GM19193 (cell line): ENCODE measurements around the gene CLSTN2.

Source experiments
- POLR2A ChIP-seq: IDR thresholded peaks from 4 replicates; pipeline ENCODE4 v1.6.1; 2011; ENCODE audit not compliant: insufficient read depth, insufficient read length; ENCODE audit errors: extremely low read depth

The CLSTN2 gene

DNA sequence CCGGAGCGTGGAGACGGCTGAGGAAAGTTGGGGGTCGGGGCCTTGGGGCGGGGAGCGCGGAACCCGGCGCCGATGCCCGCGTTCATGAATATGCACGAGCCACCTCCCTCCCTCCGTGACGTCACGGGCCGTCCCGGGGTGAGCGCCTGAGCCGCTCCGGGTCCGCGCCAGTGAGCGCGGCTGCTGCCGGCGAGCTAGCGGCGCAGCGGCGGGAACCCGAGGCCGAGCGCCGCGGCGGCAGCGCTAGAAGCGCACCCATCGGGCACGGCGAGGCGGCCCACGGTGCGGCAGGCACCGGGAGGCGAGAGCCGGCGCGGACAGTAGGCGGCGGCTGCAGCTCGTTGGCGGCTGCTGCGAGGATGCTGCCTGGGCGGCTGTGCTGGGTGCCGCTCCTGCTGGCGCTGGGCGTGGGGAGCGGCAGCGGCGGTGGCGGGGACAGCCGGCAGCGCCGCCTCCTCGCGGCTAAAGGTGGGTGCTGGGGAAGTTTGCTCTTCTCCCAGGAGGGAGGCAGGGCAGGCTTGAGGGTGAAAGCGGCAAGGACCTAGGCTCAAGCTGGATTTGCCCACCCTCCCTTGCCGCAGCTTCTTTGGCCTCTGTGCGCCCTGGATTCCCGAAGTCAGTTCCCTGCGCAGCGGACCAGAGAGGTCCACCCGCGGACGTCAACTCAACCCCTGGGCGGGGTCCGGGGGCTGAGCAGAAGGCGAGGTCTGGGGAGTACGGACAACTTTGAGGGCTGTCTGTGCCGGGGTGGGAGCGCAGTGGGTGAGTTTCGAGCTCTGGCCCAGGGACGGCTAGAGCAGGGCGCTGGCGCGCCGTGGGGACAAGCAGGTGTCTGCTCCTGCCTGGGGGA lies at the start of gene CLSTN2:
CLSTN2 (plus strand) TSS at position 170 of the 850 bp plus-strand sequence.
- TF ChIP-seq POLR2A: no peak

DNA sequence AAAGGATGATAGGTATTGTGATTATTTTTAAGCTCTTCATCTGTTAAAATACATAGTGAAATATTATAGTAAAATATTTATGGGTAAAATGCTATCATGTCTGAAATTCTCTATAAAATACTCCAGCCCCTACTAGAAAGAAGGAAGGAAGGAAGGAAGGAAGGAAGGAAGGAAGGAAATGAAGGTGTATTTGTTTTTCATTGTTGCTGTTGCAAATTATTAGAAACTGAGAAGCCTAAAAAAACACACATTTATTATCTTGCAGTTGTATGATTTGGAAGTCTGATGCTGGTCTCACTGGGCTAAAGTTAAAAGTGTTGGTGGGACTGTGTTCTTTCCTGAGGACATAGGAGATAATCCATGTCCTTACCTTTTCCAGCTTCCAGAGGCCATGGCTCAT lies 47.6 kb upstream of the CLSTN2 start:
- no peak for TF ChIP-seq POLR2A

- TF ChIP-seq POLR2A: no peak
Measured at GRCh38 chr3:139888561-139889140, 46.3 kb upstream of the CLSTN2 start.

- no peak for TF ChIP-seq POLR2A
Measured at GRCh38 chr3:139893267-139893962, 41.6 kb upstream of the CLSTN2 start.

GRCh38 chr3:139893963-139894642 lies 40.9 kb upstream of the CLSTN2 start:
- TF ChIP-seq POLR2A: no peak

DNA sequence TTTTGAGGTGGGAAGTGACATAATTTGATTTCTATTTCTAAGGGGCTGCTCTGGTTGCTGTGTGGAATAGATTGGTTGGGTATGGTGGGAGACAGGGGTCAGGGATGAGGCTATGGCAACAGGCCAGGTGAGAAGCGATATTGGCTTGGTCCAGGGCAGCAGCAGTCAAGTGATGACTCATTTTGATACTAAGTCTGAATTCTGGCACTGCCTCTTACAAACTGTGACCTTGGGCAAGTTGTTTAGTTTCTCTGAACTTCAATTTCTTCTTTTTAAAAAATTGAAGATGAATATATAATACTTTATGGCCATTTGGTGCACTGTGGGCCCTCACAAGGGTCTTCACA lies 40.4 kb upstream of the CLSTN2 start:
- no peak for TF ChIP-seq POLR2A

- TF ChIP-seq POLR2A: no peak
Measured at GRCh38 chr3:139897759-139898158, 37.2 kb upstream of the CLSTN2 start.

- TF ChIP-seq POLR2A: no peak
Measured at GRCh38 chr3:139906418-139906817, 28.6 kb upstream of the CLSTN2 start.

DNA sequence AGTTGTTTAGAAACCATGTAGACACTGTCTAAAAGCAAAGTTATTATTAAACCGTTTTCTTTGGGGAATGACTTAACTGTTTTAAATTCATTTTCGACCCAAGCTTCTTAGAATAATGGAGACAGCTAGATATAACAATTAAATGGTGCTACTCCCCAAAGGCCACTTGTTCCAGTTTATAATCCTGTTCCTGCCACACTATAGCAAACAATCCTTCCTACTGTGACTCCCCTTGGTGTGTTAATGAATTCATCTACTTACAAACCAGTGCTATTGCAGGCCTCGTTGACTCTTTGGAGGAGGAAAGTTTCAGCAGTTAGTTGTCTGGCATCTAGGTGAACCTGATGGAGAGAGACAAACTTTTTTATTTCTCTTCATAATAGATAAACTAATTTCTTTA lies 25.2 kb upstream of the CLSTN2 start:
- no peak for TF ChIP-seq POLR2A

DNA sequence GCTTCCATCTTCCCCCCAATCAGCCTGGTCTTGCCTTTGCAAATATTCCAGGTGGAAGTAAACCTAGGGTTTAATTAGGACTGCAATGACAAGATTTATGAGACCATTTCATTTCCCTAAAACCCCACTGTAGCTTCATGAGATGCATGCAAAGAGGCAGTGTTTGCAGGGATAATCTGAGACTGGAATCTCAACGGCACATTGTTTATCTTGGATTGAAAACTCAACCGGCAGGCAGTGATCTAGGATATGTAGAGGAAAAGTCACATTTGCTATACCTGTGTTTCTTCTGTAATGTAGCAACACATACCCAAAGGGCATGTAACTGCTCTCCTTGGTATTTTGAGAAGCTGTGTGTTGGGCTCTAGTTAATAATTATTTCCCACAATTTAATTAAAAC lies 18.7 kb upstream of the CLSTN2 start:
- TF ChIP-seq POLR2A: no peak

DNA sequence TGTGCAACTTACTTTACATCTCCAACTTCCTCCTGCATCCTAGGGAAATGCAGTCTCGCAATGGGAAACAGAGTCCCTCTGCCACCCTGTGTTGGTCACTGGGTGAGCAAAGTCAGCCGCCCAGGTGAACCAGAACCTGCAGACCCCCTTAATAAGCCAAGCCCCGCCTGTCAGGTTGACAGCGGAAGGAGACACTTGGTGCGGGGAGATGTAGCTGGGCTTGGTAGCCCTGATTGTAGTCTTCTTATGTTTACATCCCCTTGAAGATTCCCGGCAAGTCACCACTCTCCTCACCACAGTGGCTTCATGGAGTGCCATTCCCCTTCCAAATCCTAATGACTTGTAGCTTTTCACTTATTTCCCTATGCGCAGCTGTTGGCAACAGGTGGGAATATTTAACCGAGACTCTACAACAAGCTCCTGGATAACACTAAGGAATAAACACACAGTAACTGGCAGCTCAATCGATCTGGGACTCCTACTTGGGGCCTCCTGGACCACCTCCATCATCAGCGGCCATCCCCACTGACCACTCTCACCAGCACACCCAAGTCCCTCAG lies 17.7 kb upstream of the CLSTN2 start:
- no peak for TF ChIP-seq POLR2A

DNA sequence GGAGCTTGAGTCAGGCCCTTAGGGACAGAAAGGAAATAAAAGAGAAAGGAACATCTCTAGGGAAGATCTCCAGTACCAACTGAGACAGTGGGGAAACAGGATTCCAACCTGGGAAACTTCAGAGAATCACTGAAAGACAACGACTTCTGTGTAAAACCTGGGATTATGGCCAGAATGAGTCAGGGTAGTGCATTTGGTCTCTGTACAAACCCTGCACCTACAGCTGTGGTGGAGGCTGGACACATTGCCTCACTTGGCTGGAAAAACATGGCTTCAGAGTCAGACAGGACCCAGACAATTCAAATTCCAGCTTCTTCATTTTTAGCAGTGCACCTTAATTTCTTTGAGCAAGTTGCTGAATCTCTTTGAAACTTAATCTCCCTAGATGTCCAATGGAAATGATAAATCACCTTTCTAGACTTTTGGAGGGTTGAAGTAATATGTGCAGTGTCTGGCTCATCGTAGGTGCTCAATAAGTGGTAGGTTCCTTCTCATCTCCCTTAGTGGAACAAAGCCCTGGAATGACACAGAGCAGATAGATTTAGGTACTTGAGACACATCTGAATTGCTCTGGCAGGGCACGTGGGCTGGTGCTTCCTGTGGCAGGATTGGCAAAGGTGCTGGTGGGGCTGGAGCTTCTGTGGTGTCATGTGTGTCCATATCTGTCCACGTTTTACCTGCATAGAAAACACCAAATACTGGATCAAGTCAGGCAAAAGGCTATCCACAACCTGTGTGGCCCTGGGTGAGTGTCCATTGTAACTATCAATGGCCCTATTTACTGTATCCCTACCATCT lies 6.1 kb upstream of the CLSTN2 start:
- no peak for TF ChIP-seq POLR2A

DNA sequence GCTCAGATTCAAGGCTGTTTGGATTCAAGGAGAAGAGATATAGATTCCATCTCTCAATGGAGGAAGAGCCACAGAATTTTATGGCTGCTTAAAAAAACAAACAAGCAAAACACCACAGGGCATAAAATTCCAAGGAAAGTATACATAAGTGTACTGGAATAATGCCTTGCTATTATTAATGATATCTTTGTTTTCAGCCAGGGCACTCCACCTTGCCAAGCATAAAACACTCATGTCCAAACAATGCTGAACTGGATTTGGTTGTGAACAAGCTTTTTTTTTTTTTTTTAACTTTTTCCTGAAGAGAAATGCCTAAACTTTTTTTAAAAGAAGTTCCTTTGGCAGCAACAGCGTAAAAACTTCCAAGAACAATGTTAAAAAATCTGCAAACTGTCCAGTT lies 4.8 kb upstream of the CLSTN2 start:
- no peak for TF ChIP-seq POLR2A

DNA sequence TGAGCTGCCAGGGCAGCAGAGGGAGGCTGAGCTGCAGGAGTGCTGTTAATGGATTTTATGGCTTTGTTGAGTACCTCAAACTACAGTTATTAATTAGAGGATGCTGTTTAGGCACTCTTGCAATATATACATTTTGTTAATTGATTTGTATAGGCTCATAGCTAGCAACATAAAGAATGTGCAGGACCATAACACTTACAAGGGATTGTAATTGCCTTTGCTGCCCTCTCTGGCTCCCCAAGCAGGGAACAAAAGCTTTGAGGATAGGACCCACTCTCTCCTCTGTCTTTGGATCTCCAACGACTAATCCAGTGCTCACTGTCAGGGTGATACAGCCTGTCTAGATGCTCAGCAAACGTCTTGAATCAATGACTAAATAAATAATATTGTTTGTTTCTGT lies 1.2 kb upstream of the CLSTN2 start:
- no peak for TF ChIP-seq POLR2A
